ENCODE measurements around the gene APBA2. TPM values are rescaled to one million over a fixed set of nuclear protein-coding genes. Genes with fewer than 3 reads are reported as not detected.

APBA2 gene
- total RNA-seq, 4 donors from 2014 or later, result 1.6 to 8.2 (median 2.5) TPM

GRCh38 chr15:28876131-28876844, 9.5 kb upstream of the APBA2 start:
- intact Hi-C loops (cut with DNase I; ENCODE audit: low total_unique reads), result loop anchor here (10.0 kb wide), 1 partner anchor 59 kb away; no protein-coding TSS in a partner anchor
- Histone ChIP-seq H3K4me1 (no peaks in the 10 kb centered on the region), H3K9me3 (no peaks in the 10 kb centered on the region), H3K27ac (no peak overlapping the region), H3K4me3 (no peak overlapping the region), H3K36me3 (no peaks in the 10 kb centered on the region), H3K27me3 (no peaks in the 10 kb centered on the region)
- in situ Hi-C loops (cut with MboI; ENCODE audit: low pct_ligation_motif_present in 1 of 4, low pct_unique_long_range_greater_than_20kb in 1 of 4, low sequenced_read_pairs in 3 of 4), result no loop called here
- TF ChIP-seq POLR2A (IDR thresholded peaks at IDR 0.05) (no peak), POLR2AphosphoS5 (IDR thresholded peaks at IDR 0.05) (no peak), EP300 (IDR thresholded peaks at IDR 0.05; ENCODE audit: low read depth) (no peak), CTCF (IDR thresholded peaks at IDR 0.05) (no peak)
- DNase-seq, result no peak
- WGBS, 2 donors (ENCODE audit: low coverage in 1 of 2), result 81% methylated on average over 14 of the region's 14 CpGs; no CpG with 5 or more reads in 1 of the 2 donors

- intact Hi-C loops (cut with DNase I; ENCODE audit: low total_unique reads), result loop anchor here (10.0 kb wide), 1 partner anchor 58 kb away; no protein-coding TSS in a partner anchor
- no peak for DNase-seq
- Histone ChIP-seq H3K27me3 (no peaks in the 10 kb centered on the region), H3K9me3 (no peaks in the 10 kb centered on the region), H3K36me3 (no peaks in the 10 kb centered on the region), H3K4me3 (no peak overlapping the region), H3K4me1 (no peaks in the 10 kb centered on the region), H3K27ac (no peak overlapping the region)
- WGBS, 2 donors (ENCODE audit: low coverage in 1 of 2), result 90% methylated on average over 8 of the region's 8 CpGs; no CpG with 5 or more reads in 1 of the 2 donors
- in situ Hi-C loops (cut with MboI; ENCODE audit: low pct_ligation_motif_present in 1 of 4, low pct_unique_long_range_greater_than_20kb in 1 of 4, low sequenced_read_pairs in 3 of 4), result no loop called here
- TF ChIP-seq CTCF (IDR thresholded peaks at IDR 0.05) (no peak), POLR2A (IDR thresholded peaks at IDR 0.05) (no peak), EP300 (IDR thresholded peaks at IDR 0.05; ENCODE audit: low read depth) (no peak), POLR2AphosphoS5 (IDR thresholded peaks at IDR 0.05) (no peak)
Observed at GRCh38 chr15:28876845-28877185, 9.0 kb upstream of the APBA2 start.

GRCh38 chr15:28878209-28878608, 7.6 kb upstream of the APBA2 start:
- 81% methylated on average over 15 of the region's 15 CpGs; no CpG with 5 or more reads in 1 of the 2 donors for WGBS, 2 donors (ENCODE audit: low coverage in 1 of 2)
- Histone ChIP-seq H3K9me3 (no peaks in the 10 kb centered on the region), H3K27me3 (no peaks in the 10 kb centered on the region), H3K27ac (no peak overlapping the region), H3K4me1 (no peaks in the 10 kb centered on the region), H3K4me3 (no peak overlapping the region), H3K36me3 (no peaks in the 10 kb centered on the region)
- DNase-seq, result no peak
- no peak for TF ChIP-seq POLR2AphosphoS5 (IDR thresholded peaks at IDR 0.05)
- TF ChIP-seq CTCF (IDR thresholded peaks at IDR 0.05), result no peak
- no peak for TF ChIP-seq EP300 (IDR thresholded peaks at IDR 0.05; ENCODE audit: low read depth)
- TF ChIP-seq POLR2A (IDR thresholded peaks at IDR 0.05), result no peak
- in situ Hi-C loops (cut with MboI; ENCODE audit: low pct_ligation_motif_present in 1 of 4, low pct_unique_long_range_greater_than_20kb in 1 of 4, low sequenced_read_pairs in 3 of 4) (no loop called here), intact Hi-C loops (cut with DNase I; ENCODE audit: low total_unique reads) (loop anchor here (10.0 kb wide), 1 partner anchor 57 kb away; no protein-coding TSS in a partner anchor)

- DNase-seq, result no peak
- no peak overlapping the region for H3K4me3 ChIP-seq
- peaks cover 5% of the 10 kb centered on the region for H3K27me3 ChIP-seq
- no peaks in the 10 kb centered on the region for H3K4me1 ChIP-seq
- intact Hi-C loops (cut with DNase I; ENCODE audit: low total_unique reads) (loop anchor here (10.0 kb wide), 1 partner anchor 55 kb away; no protein-coding TSS in a partner anchor), in situ Hi-C loops (cut with MboI; ENCODE audit: low pct_ligation_motif_present in 1 of 4, low pct_unique_long_range_greater_than_20kb in 1 of 4, low sequenced_read_pairs in 3 of 4) (no loop called here)
- H3K9me3 ChIP-seq, result no peaks in the 10 kb centered on the region
- 92% methylated on average over 9 of the region's 9 CpGs; no CpG with 5 or more reads in 1 of the 2 donors for WGBS, 2 donors (ENCODE audit: low coverage in 1 of 2)
- H3K27ac ChIP-seq, result no peak overlapping the region
- H3K36me3 ChIP-seq, result no peaks in the 10 kb centered on the region
- TF ChIP-seq EP300 (IDR thresholded peaks at IDR 0.05; ENCODE audit: low read depth) (no peak), POLR2A (IDR thresholded peaks at IDR 0.05) (no peak), POLR2AphosphoS5 (IDR thresholded peaks at IDR 0.05) (no peak)
Observed at GRCh38 chr15:28879551-28879950, 6.2 kb upstream of the APBA2 start.

Data from transverse colon (tissue), 4 donors.